Activated CD8-positive, alpha-beta T cell treated with anti-CD3 and anti-CD28 coated beads for 36 hours (primary cell): ENCODE results near the gene KIAA1549. TPM values are rescaled to one million over a fixed set of nuclear protein-coding genes. Genes with fewer than 3 reads are reported as not detected.

ENCODE experiments used
- ATAC-seq: fragments of 200-7000 bp; cut with Tn5 transposase; one replicate; pipeline ENCODE4 v1.10.0; 2021; ENCODE audit warnings: mild to moderate bottlenecking, moderate library complexity
- CTCF ChIA-PET: fragments of 350-600 bp; sonication (Branson Sonifier 250); formaldehyde crosslinking; loops from one replicate; lab custom pipeline; 2021; ENCODE audit warnings: antibody characterized with exemption; lab: Charles Lee
- POLR2A ChIA-PET: fragments of 350-600 bp; sonication (Branson Sonifier 250); formaldehyde crosslinking; loops from one replicate; lab custom pipeline; 2021; ENCODE audit warnings: antibody characterized with exemption; lab: Charles Lee
- DNase-seq: peaks from one replicate; pipeline ENCODE4 v3.0.0-alpha.2; 2020
- H3K27ac Mint-ChIP-seq: one replicate; pipeline ENCODE4 v1.8.0; 2021; ENCODE audit warnings: mild to moderate bottlenecking, mixed read lengths
- H3K27me3 Mint-ChIP-seq: one replicate; pipeline ENCODE4 v1.8.0; 2021; ENCODE audit warnings: mixed read lengths
- H3K36me3 Mint-ChIP-seq: one replicate; pipeline ENCODE4 v1.8.0; 2021; ENCODE audit warnings: low read depth, mixed read lengths
- H3K4me1 Mint-ChIP-seq: one replicate; pipeline ENCODE4 v1.8.0; 2021; ENCODE audit warnings: low read depth, mixed read lengths
- H3K4me3 Mint-ChIP-seq: one replicate; pipeline ENCODE4 v1.8.0; 2021; ENCODE audit warnings: mild to moderate bottlenecking, moderate library complexity, mixed read lengths
- H3K9me3 Mint-ChIP-seq: one replicate; pipeline ENCODE4 v1.8.0; 2021; ENCODE audit warnings: mixed read lengths
- CTCF ChIP-seq: fragments of 200-600 bp; IDR thresholded peaks from one replicate; pipeline ENCODE4 v1.8.0; 2022; ENCODE audit warnings: antibody characterized with exemption, mild to moderate bottlenecking
- intact Hi-C: fragments of 100-400 bp; cut with micrococcal nuclease; formaldehyde crosslinking; loops from one replicate; pipeline ENCODE4 v1.10.0; 2022
- total RNA-seq, 2 experiments: library from RNA; stranded (reverse); gene quantifications; one replicate each; pipeline ENCODE4 v1.2.3, GENCODE V29; 2021

The KIAA1549 gene
- total RNA-seq, 2 experiments from 2014 or later, result 1.3 to 1.5 TPM

GRCh38 chr7:138863931-138864330, 117.3 kb downstream of the KIAA1549 start:
- Mint-ChIP-seq H3K9me3 (no peaks in the 10 kb centered on the region), H3K27me3 (no peaks in the 10 kb centered on the region), H3K36me3 (no peaks in the 10 kb centered on the region), H3K4me3 (no peak overlapping the region), H3K4me1 (peaks cover 8% of the 10 kb centered on the region), H3K27ac (no peak overlapping the region)
- TF ChIP-seq CTCF, result no peak
- DNase-seq, result no peak
- ChIA-PET CTCF (no interaction called here), POLR2A (no interaction called here)
- intact Hi-C loops, result loop anchor here (10.0 kb wide), 1 partner anchor 699 kb away; no protein-coding TSS in a partner anchor
- ATAC-seq, result no peak

- POLR2A ChIA-PET, result no interaction called here
- DNase-seq (no peak), ATAC-seq (no peak)
- H3K27me3 Mint-ChIP-seq, result peaks cover 4% of the 10 kb centered on the region
- H3K4me3 Mint-ChIP-seq, result no peak overlapping the region
- H3K27ac Mint-ChIP-seq, result no peak overlapping the region
- CTCF ChIA-PET, result interaction anchor here (1.1 kb wide), 1 partner anchor 113 kb away, joined by 3 read pairs; no protein-coding TSS in a partner anchor
- peaks cover 2% of the 10 kb centered on the region for H3K36me3 Mint-ChIP-seq
- no peak for TF ChIP-seq CTCF
- peaks cover 8% of the 10 kb centered on the region for H3K9me3 Mint-ChIP-seq
- H3K4me1 Mint-ChIP-seq, result peaks cover 5% of the 10 kb centered on the region
- intact Hi-C loops, result loop anchor here (10.0 kb wide), 1 partner anchor 696 kb away; no protein-coding TSS in a partner anchor
These were observed 120.1 kb downstream of the KIAA1549 start for GRCh38 chr7:138861051-138861450.

GRCh38 chr7:138857728-138858127, 123.5 kb downstream of the KIAA1549 start:
- intact Hi-C loops, result no loop called here
- no peak for DNase-seq
- Mint-ChIP-seq H3K27ac (no peak overlapping the region), H3K4me1 (peaks cover 7% of the 10 kb centered on the region), H3K4me3 (no peak overlapping the region), H3K27me3 (peaks cover 4% of the 10 kb centered on the region), H3K9me3 (peaks cover 8% of the 10 kb centered on the region), H3K36me3 (peaks cover 2% of the 10 kb centered on the region)
- CTCF ChIA-PET, result interaction anchor here (1.2 kb wide), 1 partner anchor 35 kb away, joined by 3 read pairs; no protein-coding TSS in a partner anchor
- POLR2A ChIA-PET, result no interaction called here
- no peak for TF ChIP-seq CTCF
- no peak for ATAC-seq

- Mint-ChIP-seq H3K36me3 (peaks cover 4% of the 10 kb centered on the region), H3K27ac (no peak overlapping the region), H3K4me1 (peaks cover 7% of the 10 kb centered on the region), H3K4me3 (no peak overlapping the region), H3K9me3 (peaks cover 13% of the 10 kb centered on the region), H3K27me3 (peaks cover 4% of the 10 kb centered on the region)
- ATAC-seq (no peak), DNase-seq (no peak)
- no peak for TF ChIP-seq CTCF
- ChIA-PET CTCF (interaction anchor here (1.0 kb wide), 1 partner anchor 227 kb away, joined by 3 read pairs; no protein-coding TSS in a partner anchor), POLR2A (no interaction called here)
- intact Hi-C loops, result no loop called here
These were observed 127.0 kb downstream of the KIAA1549 start for GRCh38 chr7:138854115-138854645.

- ChIA-PET POLR2A (no interaction called here), CTCF (interaction anchor here (1.0 kb wide), 1 partner anchor 227 kb away, joined by 3 read pairs; no protein-coding TSS in a partner anchor)
- Mint-ChIP-seq H3K36me3 (peaks cover 4% of the 10 kb centered on the region), H3K27me3 (peaks cover 4% of the 10 kb centered on the region), H3K9me3 (peaks cover 13% of the 10 kb centered on the region), H3K4me3 (no peak overlapping the region), H3K4me1 (peaks cover 7% of the 10 kb centered on the region), H3K27ac (no peak overlapping the region)
- DNase-seq (no peak), ATAC-seq (no peak)
- intact Hi-C loops, result no loop called here
- no peak for TF ChIP-seq CTCF
These were observed 127.7 kb downstream of the KIAA1549 start for GRCh38 chr7:138853448-138853847.
